DMS53 (cell line): ENCODE measurements around the gene ORC2.
"Not testable (repeated sequence)": the region's sequence is repeated elsewhere in the genome, so short reads cannot be mapped to it uniquely, and the experiment has no call there.

Experiments
- DNase-seq: peaks from one replicate; lab custom pipeline; 2025; lab: John Stamatoyannopoulos, UW

The ORC2 gene

DNA sequence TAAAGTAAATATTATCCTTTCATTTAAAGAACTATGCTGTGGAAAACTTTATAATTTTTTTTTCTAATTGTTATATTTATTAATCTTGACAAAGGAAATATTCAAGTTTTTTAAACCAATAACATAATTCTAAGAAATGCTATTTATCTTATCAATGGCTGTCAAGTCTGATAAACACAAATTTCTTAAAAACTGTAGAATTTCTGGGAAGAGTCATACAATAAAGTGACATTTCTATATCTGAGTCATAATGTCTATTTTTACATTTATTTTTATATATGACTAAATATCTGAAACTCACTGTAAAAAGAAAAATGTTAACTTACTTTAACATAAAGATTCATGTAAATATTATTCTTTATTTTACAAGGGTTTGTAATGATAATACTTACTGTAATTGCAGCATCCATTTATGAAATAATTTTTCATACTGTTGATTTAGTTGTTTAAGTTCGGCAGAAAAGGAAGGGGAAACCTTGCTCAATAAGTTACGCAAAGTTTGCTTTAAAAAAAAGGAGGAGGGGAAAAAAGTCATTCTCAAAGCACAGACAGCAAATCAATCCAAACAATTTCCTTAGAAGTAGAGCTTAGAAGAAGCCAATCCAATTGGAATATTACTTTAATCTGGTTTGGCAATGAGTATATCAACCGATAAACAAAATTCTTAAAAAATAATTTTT lies 32.4 kb downstream of the ORC2 start:
- DNase-seq, result no peak

DNA sequence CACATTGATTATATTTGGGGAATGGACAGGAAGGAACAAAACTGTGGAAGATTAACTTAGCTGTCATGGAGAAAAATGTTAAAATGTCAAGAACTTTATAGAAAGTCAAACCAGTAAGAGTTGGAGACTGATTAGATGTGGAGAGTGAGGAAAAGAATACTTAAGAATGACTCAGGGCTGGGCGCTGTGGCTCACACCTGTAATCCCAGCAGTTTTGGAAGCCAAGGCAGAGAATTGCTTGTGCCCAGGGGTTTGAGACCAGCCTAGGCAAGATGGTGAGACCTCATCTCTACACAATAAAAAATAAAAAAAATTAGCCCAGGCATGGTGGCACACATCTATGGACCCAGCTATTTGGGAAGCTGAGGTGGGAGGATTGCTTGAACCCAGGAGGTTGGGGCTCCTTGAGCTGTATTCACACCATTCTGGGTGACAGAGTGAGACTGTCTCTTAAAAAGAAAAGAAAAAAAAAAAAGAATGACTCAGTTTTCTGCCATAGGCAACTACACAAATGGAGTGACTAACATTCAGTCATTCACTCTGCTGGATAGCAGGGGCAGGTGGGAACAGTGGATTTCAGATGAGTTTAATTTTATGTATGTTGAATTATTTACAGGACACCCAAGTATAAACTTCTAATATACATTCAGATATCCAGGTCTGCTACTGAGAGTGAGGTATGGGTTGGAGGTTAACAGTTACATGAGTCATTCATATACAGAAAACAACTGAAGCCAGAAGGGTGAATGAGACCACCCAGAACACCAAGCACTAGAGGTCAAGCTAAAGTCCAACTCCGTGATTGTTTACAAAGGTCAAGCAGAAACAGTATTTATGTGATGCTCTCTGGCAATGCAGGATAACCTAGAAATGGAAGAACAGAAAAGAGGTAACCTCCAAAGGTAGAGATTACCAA lies 33.9 kb downstream of the ORC2 start:
- no peak for DNase-seq

DNA sequence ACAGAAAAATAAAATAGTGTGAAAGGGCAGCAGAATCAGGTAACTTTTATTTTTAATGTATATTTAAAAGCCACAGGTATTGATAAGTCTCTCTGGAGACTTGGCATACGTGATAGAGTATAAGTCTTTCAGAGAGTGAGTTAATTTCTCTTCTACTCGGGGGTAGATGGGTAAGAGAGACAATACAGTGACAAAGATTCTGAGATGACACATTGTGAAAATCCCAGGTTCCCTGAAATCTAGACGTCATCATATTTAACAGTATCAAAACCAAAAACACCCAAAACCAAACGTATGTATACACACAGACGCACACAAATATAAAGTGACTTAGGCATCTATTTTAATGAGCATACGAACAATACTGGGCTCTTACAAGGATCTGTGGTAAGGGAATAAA lies 41.0 kb downstream of the ORC2 start:
- no peak for DNase-seq

DNA sequence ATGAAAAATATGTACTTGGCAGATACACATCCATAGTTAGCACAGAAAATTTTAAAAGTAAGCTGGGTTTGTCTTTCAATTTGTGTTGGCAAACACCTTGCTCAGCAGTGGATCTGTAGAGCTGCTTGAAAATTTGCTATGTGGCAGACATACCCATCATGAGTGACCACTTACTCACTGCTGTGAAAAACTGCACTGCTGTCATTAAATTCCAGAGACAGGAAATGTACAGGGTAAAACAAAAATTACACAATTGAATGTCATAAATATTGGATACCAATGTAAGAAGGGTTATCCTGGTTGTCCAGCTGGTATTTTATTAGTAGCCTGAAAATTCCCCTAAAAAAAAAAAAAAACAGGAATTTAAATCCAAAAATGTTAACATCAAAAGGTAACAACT lies 49.8 kb downstream of the ORC2 start:
- no peak for DNase-seq

DNA sequence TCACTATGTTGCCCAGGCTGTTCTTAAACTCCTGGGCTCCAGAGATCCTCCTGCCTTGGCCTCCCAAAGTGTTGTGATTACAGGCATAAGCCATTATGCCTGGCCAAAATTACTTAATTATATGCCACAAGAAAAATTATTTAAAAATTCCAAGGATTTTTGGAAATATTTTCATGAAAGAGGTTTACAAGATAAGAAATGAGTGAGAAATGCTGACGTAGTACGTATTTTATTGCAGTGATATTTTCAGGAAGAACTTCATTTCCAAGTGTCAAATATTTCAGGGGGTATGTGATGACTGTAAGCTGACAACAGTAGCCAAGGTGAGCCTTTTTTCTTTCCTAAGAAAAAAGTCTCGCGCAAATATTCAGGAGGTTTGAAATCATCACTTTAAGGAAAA lies 53.5 kb downstream of the ORC2 start:
- DNase-seq, result no peak

DNA sequence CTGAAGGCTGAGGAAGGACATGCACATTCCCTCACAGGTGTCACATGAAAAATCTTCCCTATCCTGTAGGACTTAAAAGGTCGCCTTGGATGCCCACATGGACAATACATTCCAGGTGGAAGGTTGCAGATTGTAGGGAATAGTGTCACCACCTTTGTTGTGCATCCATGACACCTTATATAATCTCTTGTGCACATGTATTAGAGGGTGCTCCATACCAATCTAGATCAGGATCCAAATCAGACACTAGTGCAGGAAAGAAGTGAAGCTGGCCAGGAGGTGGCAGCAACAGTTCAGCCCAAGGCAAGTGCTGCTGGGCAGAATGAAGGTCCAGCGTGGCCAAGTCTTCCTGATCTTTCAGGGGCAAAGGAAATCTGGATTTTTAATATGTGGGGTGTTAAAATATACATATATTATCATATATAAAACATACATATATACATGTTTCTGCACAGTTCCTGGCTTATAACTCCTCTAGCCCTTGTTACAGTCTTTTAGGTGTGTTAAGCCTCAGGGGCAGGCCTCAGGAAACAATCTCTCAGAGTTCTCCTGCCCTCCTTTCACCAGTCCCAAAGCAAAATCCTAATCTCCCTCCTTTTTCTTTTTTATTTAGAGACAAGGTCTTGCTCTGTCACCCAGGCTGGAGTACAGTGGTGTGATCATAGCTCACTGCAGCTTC lies 57.7 kb downstream of the ORC2 start:
- peak; percentile 87 for DNase-seq

DNA sequence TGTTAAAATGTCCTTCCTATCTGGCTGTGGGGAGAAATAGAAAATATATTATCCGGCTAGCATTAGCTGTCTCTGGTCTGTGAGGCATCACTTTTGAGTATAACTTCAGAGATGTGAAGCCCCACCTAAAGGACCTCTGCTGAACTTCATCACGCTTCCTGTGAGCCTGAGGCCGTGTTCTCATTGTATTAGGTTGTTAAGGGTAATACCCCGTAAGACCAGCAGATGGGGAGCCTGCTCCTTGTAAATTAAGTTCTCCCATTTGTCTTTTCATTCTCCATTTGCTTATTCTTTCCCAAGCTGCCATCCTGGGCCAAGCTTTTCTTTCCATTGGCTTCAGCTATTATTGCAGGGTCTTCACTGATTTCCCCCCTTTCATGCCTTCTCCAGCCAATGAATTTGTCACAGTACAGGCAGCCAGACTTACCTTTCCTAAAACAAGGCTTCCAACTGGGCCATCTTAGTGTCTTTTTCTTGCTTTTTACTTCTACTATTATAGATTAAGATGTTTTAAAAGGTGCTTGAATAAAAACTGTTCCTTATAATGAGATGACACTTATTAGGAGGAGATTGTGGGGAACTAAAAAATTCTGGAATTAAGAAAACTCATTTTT lies 61.9 kb downstream of the ORC2 start:
- peak; percentile 95 for DNase-seq

DNA sequence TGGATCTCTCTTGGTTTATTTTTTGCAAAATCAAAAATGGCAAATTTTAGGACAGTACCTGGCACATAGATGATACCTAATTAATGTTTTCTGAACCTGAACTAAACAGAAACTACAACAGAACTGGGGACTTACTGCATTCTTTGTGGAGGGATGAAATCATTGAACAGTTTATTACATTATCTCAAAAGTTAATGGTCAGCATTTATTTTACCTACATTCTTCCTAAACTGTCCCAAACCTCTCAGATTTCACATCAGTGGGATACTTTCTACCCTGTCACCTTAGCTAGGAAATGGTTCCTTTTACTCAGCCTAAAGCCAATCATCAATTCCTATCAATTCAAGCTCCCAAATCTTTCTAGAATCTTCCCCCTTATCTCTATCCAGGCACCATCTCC lies 64.0 kb downstream of the ORC2 start:
- DNase-seq, result no peak

DNA sequence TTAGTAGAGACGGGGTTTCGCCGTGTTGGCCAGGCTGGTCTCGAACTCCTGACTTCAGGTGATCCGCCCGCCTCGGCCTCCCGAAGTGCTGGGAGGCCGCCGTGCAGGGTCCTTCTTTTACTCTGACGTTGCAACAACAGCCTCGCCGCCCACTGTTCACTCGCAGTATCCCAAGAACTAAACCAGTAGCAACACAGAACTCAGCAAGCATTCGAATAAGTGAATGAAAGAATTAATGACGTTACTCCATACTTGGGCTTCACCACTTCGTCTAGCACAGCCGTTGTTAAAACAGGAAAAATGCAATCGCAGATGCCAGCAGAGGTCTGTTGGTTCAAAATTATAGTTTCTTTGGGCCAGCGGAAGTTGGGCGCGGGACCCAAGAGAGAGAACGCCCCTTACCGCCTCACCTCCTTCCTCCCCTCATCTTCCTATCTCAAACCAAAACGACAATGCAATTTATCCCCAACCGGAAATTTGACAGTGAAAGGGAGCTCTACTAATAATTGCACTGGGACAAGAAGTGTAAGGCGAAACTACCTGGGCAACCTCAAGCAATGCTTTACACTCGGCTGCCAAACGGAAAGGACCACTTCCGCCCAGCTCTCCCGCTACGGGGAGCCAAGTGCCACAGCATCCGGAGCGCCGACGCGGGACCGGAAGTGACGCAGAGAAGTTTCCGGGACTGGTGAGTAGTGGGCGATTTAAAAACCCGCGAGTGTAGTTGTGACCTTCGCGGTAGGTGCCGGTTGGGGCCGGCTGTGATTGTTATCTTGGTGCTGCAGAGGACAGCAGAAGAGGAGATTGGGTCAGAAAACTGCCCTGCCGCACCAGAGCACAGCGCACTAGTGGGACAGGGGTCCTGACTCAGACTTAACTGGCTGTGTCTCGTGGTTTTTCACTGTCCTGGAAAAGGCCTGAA lies 74.5 kb downstream of the ORC2 start, which contains the start of the genes NIF3L1 and PPIL3:
Gene NIF3L1 (plus strand): TSS at position 668 of the 922 bp plus-strand sequence. CDS start 2,573 bp downstream, outside the sequence.
Gene PPIL3 (minus strand): TSS at position 374 of the 922 bp plus-strand sequence. CDS start 1,462 bp downstream, outside the sequence.
- DNase-seq, result peak; percentile 100

DNA sequence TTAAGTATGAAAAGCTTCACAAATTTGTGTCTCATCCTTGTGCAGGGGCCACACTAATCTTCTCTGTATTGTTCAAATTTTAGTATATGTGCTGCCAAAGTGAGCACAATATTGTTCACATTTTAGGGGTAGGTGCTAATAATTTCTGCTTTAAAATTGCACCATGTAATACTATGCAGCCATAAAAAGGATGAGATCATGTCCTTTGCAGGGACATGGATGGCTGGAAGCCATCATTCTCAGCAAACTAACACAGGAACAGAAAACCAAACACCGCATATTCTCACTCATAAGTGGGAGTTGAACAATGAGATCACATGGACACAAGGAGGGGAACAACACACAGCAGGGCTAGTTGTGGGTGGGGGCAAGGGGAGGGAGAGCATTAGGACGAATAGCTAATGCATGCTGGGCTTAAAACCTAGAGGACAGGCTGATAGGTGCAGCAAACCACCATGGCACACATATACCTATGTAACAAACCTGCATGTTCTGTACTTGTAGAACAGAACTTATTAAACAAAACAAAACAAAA lies 81.7 kb downstream of the ORC2 start:
- DNase-seq, result not testable (repeated sequence)

DNA sequence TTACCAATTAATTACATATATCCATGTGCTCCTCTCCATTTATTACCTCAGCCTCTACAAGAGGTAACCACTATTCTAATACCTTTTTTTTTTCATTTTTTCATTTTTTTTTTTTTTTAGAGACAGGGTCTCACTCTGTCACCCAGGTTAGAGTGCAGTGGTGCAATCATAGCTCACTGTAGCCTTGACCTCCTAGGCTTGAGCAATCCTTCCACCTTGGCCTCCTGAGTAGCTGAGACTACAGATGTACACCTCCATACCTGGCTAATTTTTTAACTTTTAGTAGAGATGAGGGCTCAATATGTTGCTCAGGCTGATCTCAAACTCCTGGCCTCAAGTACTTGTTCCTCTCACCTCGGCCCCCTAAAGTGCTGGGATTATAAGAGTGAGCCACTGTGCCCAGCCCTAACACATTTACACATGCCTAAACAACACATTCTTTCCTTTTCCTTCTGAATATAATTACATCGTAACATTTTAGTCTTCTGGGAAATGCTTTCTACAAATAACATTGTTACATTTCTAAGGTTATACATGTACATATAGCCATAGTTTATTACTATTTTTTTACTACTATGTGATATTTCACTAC lies 85.1 kb downstream of the ORC2 start:
- no peak for DNase-seq

DNA sequence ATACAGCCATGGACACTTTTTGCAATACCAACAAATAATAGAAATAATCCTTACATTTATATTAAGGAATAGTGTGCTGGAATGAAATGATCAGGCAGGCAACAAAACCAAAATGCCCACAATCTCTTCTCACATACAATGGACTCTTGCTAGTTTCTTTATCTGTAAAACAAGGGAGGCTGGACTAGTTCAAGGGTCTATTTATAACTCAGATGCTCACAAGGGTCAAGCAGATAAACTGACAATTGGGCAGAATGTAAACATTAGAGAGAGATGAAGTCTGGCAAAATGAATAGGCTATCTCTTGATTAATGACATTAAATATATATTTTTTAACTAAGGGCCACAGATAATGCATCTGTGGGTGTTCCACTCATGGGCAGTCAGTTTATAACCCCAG lies 86.0 kb downstream of the ORC2 start:
- no peak for DNase-seq

DNA sequence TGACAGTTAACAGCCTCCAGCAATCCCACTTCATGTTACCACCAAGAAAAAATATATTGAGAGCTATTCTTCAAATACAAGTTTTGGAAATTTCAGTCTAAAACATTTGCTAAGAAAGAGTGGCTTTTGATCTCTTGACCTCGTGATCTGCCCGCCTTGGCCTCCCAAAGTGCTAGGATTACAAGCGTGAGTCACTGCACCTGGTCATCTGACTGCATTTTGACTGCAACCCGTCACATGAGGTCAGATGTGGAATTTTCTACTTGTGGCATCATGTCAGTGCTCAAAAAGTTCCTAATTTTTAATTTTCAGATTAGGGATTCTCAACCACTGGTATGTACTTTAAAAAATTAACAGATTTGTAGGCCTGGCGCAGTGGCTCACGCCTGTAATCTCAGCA lies 89.9 kb downstream of the ORC2 start:
- no peak for DNase-seq

DNA sequence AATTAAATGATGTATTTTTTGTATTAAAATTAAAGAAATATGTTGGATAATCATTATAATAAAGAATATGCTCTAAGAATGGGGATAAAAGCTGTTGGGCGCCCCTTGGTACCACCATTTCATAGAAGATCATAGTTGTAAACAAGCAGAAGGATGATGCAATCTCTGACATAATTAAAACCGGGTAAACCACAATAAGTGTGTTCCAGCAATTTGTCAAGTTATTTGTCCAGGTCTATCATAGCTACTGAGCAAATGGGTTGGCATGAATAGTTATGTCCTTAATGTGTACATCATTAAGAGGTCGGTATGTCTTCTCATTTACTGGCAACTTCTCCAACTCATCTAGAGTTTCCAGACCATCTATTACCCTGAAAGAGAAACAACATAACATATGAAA lies 92.3 kb downstream of the ORC2 start:
- DNase-seq, result no peak

DNA sequence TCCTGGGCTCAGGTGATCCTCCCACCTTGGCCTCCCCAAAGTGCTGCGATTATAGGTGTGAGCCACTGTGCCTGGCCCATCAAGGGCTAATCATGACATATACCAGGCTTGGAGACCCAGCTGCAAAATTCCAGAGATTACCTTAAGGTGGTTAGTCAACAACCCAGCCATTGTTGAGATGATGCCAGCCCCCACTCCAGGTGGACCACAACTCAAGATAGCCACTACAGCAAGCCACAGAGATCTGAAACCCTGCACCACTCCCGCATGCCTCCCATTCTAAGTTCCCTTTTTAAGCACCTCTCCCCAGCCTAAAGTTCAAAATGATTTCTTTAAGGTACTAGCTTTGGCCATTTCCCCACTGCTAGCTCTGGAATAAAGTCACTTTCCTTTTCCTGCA lies 94.4 kb downstream of the ORC2 start:
- DNase-seq, result no peak

DNA sequence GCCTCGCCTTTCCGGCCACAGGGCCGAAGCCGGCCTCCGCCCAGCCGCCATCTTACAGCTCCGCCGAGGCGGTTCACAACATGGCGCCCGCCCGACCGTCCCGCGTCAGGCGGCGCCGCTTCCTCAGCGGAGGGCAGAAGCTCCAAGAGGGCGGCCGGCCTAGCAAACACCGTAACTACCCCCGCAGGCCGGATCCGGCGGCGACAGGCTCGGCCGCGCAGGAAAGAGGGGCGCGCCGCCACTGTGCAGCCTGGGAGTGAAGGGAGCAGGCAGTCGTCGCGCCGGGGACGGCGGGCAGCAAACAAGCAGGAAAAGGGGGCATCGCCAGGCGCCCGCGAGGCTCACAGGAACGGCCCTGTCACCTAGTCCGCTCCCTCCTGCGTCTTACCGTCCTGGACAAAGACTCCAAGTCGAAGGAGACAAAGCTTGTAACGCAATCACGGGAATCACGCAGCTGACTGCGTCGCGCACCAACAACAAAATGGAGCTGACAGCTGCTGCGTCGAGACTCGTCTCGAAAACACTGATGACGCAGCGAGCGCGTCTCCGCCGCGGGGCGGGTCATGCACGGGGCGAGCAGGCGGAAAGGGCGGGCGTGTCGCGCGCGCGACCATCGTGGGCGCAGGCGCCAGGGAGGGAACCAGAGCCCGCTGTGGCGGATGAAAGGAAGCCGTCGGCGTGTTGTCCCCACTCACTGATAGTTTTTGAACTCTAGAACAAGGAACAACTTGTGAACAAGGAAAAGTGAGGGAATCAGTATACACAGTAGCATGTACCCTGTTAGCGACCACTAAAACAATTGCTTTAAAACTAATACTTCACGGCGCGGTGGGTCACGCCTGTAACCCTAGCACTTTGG lies 99.1 kb downstream of the ORC2 start, which contains the start of gene CLK1:
Gene CLK1 (minus strand): TSS at position 483 of the 859 bp plus-strand sequence. CDS start 2,796 bp downstream, outside the sequence.
- DNase-seq, result peak; percentile 99

DNA sequence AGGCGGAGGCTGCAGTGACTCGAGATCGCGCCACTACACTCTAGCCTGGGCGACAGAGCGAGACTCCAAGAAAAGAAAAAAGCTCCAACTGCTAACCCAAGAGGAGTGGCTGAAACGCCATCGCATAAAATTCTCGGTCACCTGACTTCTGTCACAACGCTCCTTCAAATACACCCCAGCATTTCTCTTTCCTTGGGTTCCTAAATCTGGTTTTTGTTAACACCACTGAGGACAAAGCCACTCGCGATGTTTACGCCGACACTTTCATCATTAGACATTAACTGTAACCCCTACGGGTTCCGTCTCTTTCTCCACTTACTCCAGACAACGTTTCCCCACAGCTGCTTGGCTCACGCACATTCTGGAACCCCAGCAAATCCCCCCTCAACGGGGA lies 99.7 kb downstream of the ORC2 start:
- peak; percentile 69 for DNase-seq

DNA sequence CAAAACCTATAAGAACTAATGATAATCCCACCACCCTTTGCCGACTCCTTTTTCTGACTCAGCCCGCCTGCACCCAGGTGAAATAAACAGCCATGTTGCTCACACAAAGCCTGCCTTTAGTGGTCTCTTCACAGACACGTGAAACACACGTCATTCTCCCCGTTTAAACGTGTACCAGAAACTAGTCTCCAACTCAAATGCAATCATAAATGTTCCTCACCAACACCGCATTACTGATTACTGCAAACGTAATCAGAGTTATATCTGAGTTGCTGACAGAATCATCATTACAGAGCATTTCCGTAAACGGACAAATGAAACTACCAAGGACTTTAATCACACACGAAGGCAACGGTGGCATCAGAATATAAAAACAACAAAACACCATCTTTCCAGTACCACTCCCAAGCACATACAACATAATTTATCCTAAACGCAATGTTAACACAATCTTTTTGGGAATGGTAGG lies 100.9 kb downstream of the ORC2 start:
- DNase-seq, result peak; percentile 64

DNA sequence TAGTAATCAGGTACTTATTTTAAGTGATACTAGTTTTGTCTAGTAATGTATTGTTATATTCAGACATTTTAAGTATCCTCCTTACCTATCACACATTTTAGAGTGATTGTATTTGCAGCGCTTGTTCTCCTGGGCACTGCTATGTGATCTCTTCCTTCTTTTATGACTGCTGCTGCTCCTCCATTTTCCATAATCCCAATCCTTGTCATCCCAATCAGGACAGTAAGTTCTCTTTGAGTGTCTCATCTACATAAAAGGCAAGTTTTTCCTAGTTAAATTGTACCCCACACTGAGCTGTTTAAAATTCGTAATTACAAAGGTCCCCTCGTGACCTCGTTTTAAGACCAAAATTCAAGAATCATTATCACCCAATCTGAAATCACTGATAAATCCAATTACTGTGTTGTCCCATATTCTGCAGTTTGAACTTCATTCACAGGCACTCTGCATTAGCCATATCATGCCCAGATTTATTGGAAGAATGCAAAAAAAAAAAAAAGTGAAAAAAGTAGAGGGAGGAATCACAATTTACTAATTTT lies 101.8 kb downstream of the ORC2 start:
- no peak for DNase-seq
